Measurements from ENCODE around the gene UFSP1. TPM values are rescaled to one million over a fixed set of nuclear protein-coding genes. Genes with fewer than 3 reads are reported as not detected.

UFSP1 gene
- total RNA-seq, 1 experiment from 2014 or later: 5.6 TPM

DNA sequence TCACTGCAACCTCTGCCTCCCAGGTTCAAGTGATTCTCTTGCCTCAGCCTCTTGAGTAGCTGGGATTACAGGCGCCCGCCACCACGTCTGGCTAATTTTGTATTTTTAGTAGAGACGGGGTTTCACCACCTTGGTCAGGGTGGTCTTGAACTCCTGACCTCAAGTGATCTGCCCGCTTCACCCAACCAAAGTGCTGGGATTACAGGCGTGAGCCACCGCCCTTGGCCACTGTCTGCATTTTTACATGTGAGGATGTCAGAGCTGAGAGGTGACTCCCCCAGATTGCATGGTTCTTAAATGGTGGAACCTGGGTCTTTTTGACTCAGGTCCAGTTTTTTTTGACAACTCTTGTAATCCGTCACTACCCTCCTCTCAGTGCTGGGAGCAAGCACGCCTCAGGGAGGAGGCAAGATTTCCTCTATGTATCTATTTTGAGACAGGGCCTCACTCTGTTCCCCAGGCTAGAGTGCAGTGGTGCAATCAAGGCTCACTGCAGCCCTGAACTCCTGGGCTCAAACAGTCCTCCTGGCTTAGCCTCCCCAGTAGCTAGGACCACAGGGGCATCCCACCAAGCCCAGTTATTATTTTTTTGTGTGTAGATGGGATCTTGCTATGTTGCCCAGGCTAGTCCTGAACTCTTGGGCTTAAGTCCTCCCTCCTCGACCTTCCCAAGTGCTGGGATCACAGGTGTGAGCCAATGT is 15.8 kb downstream of the UFSP1 start:
- Histone ChIP-seq H3K27me3 (ENCODE audit: insufficient read depth, low read length) (no peaks in the 10 kb centered on the region), H2AFZ (ENCODE audit: low read depth, low read length, poor library complexity, severe bottlenecking) (no peak overlapping the region), H4K20me1 (ENCODE audit: insufficient read depth) (peaks cover 9% of the 10 kb centered on the region; the same call in 1 of the 2 replicates), H3K4me1 (ENCODE audit: control insufficient read depth in 1 of 2, insufficient read depth in 2 of 2, low read length in 2 of 2) (peaks cover 13 to 27% of the 10 kb centered on the region in 2 experiments), H3K9me3 (ENCODE audit: control insufficient read depth in 1 of 2, insufficient read depth in 1 of 2, low read depth in 1 of 2, low read length in 2 of 2) (no peaks in the 10 kb centered on the region), H3K4me3 (replicated peaks in 1 of 2; ENCODE audit: low read depth in 1 of 2, low read length in 2 of 2) (peak overlapping the region; percentile 97 to 98), H3K36me3 (ENCODE audit: control insufficient read depth in 1 of 2, insufficient read depth in 2 of 2, low read length in 2 of 2) (peaks cover 21 to 47% of the 10 kb centered on the region in 2 experiments), H3K9ac (ENCODE audit: low read length) (peak overlapping the region; percentile 97), H3K4me2 (ENCODE audit: low read length) (peak overlapping the region; percentile 92), H3K79me2 (ENCODE audit: insufficient read depth, low read length) (peaks cover 71% of the 10 kb centered on the region), H3K27ac (ENCODE audit: low read depth, low read length) (peak overlapping the region; percentile 84), H3K9me2 (ENCODE audit: insufficient read depth) (no peaks in the 10 kb centered on the region)
- intact Hi-C loops (cut with micrococcal nuclease): no loop called here
- CTCF ChIA-PET: no interaction called here
- TF ChIP-seq ELF1 (IDR thresholded peaks at IDR 0.05; ENCODE audit: borderline replicate concordance, low read depth): no peak
- TF ChIP-seq, protein P1, sequence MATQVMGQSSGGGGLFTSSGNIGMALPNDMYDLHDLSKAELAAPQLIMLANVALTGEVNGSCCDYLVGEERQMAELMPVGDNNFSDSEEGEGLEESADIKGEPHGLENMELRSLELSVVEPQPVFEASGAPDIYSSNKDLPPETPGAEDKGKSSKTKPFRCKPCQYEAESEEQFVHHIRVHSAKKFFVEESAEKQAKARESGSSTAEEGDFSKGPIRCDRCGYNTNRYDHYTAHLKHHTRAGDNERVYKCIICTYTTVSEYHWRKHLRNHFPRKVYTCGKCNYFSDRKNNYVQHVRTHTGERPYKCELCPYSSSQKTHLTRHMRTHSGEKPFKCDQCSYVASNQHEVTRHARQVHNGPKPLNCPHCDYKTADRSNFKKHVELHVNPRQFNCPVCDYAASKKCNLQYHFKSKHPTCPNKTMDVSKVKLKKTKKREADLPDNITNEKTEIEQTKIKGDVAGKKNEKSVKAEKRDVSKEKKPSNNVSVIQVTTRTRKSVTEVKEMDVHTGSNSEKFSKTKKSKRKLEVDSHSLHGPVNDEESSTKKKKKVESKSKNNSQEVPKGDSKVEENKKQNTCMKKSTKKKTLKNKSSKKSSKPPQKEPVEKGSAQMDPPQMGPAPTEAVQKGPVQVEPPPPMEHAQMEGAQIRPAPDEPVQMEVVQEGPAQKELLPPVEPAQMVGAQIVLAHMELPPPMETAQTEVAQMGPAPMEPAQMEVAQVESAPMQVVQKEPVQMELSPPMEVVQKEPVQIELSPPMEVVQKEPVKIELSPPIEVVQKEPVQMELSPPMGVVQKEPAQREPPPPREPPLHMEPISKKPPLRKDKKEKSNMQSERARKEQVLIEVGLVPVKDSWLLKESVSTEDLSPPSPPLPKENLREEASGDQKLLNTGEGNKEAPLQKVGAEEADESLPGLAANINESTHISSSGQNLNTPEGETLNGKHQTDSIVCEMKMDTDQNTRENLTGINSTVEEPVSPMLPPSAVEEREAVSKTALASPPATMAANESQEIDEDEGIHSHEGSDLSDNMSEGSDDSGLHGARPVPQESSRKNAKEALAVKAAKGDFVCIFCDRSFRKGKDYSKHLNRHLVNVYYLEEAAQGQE (IDR thresholded peaks at IDR 0.05; ENCODE audit: low read depth): no peak
- TF ChIP-seq ZFX (IDR thresholded peaks at IDR 0.05): no peak
- no peak for TF ChIP-seq JUND (IDR thresholded peaks at IDR 0.05)
- POLR2A ChIA-PET: interaction anchor here (2.4 kb wide), 1 partner anchor 15 kb away, joined by 31 read pairs; the partner anchor contains the start of gene UFSP1
- peak; percentile 5 for ATAC-seq
- RAD21 ChIA-PET (ENCODE audit: low non-redundant PET in 1 of 2, low total read pairs in 2 of 2, uncharacterized antibody in 2 of 2, unreplicated experiment in 2 of 2): no interaction called here
- no TSS peak for BruUV-seq (replicated peaks)
- DNase-seq (ENCODE audit: low read depth, low spot score): no peak
